Endothelial cell of umbilical vein (primary cell): ENCODE measurements around the gene MFGE8.

ENCODE experiments used
- CTCF ChIP-seq, 2 donors: IDR thresholded peaks; 1 replicate in 1 of 2; 2 replicates in 1 of 2; pipeline ENCODE4 v1.5.1; 2011; ENCODE audit warnings: low read length in 2 of 2, mild to moderate bottlenecking in 2 of 2, moderate library complexity in 2 of 2, control low read depth in 1 of 2, inconsistent platforms in 1 of 2, low read depth in 1 of 2; ENCODE audit not compliant: insufficient read depth in 1 of 2; ENCODE audit errors: extremely low read depth in 1 of 2
- JUN ChIP-seq: IDR thresholded peaks from 2 replicates; pipeline ENCODE4 v1.6.1; 2011; ENCODE audit warnings: borderline replicate concordance, low read depth; ENCODE audit not compliant: insufficient read length, insufficient read depth
- POLR2A ChIP-seq: IDR thresholded peaks from 2 replicates; pipeline ENCODE4 v1.6.1; 2012; ENCODE audit warnings: low read depth, mild to moderate bottlenecking, control low read depth, low read length

DNA sequence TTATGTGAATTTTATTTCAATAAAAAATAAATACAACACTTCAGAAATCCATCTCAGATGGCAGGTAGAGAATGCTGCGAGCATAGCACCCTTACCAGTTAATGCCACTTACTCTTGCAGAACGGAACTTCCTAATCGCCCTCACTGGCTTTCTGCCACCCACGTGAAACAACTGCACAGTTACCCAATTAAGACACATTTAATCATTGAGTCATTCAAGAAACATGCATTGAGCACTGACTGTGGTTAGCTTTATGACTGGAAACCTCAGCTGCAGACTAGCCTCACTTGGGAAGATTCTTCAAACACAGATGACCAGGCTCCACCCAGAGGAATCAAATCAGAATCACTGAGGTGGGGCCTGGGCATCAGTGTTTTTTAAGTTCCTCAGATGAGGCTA, 5.6 kb upstream of the MFGE8 start:
- TF ChIP-seq CTCF (IDR thresholded peaks at IDR 0.05; ENCODE audit: extremely low read depth in 1 of 2, insufficient read depth in 1 of 2, low read depth in 1 of 2, low read length in 2 of 2), result no peak
- no peak for TF ChIP-seq POLR2A
- no peak for TF ChIP-seq JUN
